COR-L47 (cell line): Measurements from ENCODE around the gene SSC5D.
"Not testable (repeated sequence)": the region's sequence is repeated elsewhere in the genome, so short reads cannot be mapped to it uniquely, and the experiment has no call there.

Experiments used
- DNase-seq: peaks from one replicate; lab custom pipeline; 2025; lab: John Stamatoyannopoulos, UW

Gene SSC5D

GRCh38 chr19:55503502-55504251, 15.4 kb downstream of the SSC5D start:
- DNase-seq = peak; percentile 86

- no peak for DNase-seq
These were observed 16.0 kb downstream of the SSC5D start for GRCh38 chr19:55504252-55504603.

- DNase-seq = no peak
These were observed 16.7 kb downstream of the SSC5D start for GRCh38 chr19:55504981-55505380.

- DNase-seq = no peak
These were observed 19.9 kb downstream of the SSC5D start for GRCh38 chr19:55508120-55508519.

- DNase-seq = peak; percentile 89
These were observed 28.8 kb downstream of the SSC5D start for GRCh38 chr19:55516878-55517620.

DNA sequence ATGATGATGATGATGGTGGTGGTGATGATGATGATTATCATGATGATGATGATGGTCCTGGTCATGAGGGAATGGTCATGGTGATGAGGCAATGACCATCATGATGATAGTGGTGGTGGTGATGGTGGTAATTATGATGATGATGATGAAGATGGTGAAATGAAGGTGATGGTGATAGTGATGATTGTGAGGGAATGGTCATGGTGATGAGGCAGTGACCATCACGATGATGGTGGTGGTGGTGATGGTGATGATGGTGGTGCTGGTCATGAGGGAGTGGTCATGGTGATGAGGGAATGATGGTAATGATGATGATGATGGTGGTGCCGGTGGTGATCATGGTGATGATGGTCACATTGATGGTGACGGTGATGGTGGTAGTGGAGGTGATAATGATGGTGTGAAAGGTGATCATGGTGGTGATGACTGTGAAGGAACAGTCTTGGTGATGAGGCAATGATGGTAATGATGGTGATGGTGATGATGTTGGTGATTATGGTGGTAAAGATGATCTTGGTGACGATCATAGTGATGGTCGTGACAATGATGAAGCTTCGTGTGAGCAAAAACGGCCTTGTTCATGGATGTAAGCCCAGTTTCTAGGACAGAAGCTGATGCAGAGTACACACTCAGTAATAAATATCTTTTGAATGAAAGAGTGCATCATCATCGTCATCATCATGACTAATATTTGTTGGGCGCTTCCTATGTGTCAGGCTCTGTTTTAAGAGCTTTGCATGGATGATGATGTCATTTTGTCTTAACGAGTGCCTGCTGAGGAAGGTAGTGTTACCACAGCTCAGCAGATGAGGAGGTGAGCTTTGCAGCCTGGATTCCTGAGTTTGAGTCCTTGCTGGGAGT, 31.4 kb downstream of the SSC5D start:
- no peak for DNase-seq

DNA sequence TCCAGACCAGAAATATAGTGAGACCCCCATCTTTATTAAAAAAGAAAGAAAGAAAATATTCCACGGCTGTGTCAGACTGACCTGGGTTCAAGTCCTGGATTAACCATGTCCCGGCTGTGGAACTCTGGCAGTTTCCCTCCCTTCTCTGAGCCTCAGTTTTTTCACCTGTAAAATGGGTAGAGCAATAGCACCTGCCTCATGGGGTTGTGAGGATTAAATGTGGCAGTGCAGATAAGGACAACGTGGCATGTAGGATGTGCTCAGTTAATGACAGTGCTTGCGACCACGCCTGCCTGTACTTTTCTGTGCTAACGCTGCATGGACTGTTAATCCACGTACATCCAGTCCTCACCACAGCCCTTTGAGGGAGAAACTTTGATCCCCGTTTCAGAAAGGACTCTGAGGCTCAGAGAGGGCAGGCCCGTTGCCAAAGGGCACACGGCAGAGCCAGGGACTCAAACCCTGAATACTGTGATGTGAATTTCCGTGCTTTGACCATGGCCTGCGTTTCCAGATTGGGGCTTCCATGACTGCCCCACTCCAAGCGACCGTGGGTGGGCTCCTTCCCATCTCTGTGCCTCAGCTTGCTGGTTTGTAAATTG, 32.6 kb downstream of the SSC5D start:
- DNase-seq = no peak

- no peak for DNase-seq
These were observed 37.3 kb downstream of the SSC5D start for GRCh38 chr19:55525289-55526101.

DNA sequence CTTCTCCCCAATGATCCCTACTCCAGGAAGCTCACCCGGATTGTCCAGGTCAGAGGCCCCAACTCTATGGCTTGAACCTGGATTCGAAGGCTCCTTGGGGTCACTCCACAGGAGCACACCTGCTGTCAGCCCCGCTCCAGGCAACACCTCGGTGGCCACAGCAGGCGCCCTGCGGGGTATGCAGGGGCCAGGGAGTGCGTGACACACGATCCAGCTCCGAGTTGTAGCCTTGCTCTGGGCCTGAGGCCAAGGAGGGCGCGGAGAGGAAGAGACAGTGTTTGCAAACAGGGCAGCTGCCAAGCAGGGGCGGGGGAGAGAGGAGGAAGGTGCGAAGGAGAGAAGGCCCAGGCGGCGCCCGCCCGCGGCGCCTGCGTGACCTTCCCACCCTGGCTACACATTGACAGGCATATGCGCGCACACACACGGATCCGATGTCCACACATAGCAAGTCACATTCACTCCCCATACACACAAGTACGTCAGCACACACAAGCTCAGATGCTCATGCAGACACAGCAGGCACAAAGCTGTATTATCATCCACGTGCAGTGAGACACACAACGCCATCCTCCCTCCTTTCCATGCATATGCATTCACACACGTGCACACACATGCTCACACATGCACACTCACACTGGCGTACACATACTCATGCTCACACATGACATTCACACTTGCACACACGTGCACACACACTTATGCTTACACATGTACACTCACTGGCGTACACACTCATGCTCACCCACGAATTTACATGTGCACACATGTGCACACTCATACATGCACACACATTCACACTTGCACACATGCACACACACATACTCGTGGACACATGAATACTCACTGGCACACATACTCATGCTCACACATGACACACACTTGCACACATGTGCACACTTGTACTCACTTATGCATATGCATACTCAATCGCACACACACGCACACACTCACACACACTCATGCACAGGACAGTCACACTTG, 38.3 kb downstream of the SSC5D start:
- peak; percentile 83 for DNase-seq

GRCh38 chr19:55527197-55528029, 39.2 kb downstream of the SSC5D start:
- no peak for DNase-seq

- peak; percentile 64 for DNase-seq
These were observed 40.0 kb downstream of the SSC5D start for GRCh38 chr19:55528030-55528803.

GRCh38 chr19:55529636-55530234, 41.5 kb downstream of the SSC5D start:
- no peak for DNase-seq

- DNase-seq = no peak
These were observed 42.8 kb downstream of the SSC5D start for GRCh38 chr19:55530996-55531395.

GRCh38 chr19:55534280-55534679, 46.0 kb downstream of the SSC5D start:
- DNase-seq = not testable (repeated sequence)

- DNase-seq = no peak
These were observed 47.1 kb downstream of the SSC5D start for GRCh38 chr19:55535173-55535964.

DNA sequence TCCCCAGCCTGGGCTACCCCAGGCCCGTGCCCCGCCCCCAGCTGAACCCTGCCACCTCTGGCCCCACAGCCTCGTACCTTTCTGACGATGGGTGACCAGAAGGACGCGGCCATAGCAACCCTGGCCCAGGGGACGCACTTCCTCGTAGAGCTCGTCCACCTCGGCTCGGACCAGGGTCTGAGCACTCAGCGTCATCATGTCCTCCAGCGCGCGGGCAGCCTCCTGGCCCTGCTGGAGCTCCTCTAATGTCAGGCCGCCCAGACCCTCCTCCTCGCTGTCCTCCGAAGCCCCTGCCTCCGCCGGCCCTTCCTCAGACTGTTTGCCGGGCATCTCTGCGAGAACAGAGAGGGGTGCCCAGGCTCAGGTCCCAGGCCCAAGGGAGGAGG, 47.7 kb downstream of the SSC5D start:
- no peak for DNase-seq

GRCh38 chr19:55536366-55536765, 48.1 kb downstream of the SSC5D start:
- DNase-seq = no peak
